NCI-H446 (cell line): ENCODE data around the gene SCRN2.

Source experiments
- DNase-seq, 2 experiments: peaks; one replicate each; lab custom pipeline; 2025; lab: John Stamatoyannopoulos, UW

SCRN2 gene

DNA sequence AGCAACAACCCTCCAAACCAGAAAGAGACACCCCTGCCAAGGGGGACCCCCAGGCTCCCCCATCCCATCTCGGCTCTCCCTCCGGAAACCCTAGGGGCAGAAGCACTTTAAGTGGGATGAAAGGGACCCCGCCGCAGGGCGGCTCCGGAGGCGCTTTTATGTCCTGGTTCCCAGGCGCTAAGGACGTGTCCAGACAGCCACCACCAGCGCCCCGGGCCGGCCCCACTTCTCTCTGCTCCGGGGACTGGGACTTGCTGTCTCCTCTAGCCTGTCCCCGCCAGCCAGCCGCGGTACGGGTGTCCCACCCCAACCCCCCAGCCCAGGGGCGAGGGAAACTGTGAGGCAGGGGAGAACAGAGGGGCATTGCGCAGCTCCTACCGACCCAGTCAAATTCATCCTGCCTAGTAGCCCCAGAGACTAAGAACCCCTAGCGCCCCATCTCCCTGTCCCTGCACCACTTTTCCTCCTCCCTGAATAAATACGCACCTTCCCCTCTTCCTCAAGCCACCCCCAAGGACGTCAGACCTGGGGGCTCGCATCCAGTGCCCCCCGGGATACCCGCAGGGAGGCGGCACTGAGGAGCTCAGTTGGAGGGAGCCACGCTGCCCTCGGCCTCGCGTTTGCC is 5.8 kb upstream of the SCRN2 start:
- no peak for DNase-seq

DNA sequence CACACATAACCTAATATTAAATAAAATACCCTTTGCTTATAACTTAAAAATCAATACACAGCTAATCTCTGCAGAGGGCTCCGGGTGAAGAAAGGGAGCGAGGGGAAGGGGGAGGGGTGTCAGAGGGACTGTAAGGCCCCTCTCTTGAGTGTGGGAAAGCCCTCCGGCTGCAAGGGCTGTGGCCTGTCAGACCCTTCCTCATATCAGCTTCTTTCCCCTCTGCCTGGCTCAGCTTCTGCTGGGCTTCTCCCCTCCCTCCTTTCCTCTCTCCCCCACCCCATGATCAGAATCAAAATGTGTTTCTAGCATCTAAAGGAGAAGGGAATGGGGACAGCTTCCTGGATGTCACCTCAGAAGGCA is 4.6 kb upstream of the SCRN2 start:
- no peak for DNase-seq

DNA sequence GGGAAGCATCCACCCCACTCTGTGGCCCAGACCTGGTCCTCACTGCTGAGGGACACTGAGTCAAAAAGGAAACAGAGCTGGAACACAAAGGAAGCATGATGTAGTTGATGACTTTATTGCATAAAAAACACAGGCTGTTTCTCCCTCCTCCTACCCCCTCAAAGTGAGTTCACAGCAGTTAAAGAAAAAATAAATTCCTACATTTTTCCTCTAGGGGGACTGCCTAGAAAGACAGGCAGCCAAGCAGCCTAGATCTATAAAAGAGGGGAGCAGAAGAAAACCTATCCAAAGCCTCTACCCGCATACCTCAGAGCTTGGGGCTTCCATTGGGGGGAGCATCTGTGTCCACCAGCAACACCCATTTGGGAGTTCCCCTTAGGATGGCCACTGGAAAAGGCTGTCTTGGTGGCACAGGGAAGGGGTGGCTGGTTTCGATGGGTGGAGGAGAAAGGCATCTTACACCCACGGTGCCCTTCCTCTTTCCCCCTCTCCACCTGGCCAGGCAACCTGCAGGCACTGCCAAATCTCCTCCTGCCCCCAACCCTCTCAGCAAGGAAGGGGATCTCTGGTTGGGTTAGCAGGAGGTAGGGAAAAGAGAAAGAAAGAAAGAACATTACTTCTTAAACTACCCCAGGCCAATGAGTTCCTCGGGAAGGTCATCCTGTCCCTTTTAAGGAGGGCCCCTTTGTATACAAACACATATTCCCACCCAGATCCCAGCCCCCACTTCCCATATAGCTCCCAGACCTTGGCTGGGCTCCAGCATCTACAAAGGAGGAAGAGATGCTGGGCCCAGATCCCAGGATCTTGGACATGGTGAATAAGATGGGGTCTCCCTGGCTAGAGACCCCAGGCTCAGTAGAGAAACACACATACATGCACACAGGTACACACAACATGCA is 4.0 kb upstream of the SCRN2 start:
- DNase-seq, result no peak

DNA sequence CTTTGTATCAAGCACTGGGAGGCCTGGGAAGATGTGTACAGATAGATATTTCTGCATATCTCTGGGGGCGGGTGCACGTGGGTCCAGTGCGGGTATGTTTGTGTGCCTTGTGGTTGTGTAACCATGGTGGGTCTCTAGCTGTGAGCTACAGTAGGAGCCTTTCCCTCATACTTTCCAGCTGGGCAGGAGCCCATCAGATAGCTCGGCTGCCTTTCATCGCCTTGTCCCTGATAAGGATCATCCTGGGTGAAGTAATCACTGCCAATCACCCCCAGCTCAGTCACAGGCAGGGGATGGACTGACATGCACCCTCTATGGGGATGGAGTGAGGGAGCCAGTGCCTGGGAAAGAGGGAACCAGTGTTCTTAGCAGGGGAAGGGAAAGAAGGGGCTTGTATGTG is 3.2 kb upstream of the SCRN2 start:
- no peak for DNase-seq

DNA sequence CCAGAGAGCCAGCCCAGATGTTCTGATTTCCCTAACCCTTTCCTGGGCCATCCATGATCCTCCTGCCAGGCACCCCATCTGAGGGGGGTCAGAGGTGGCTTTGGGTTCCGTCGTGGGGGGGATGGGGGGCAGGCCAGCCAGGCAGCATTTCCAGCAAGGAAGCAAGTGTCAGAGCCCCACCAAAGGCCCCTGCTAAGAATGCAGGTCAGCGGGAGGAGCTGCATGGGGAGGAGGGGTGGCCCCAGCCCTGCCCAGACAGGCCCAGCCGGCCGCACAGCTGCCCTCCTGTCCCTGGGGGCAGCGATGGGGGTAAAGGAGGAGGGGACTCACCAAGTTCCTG is 2.3 kb upstream of the SCRN2 start:
- no peak for DNase-seq

DNA sequence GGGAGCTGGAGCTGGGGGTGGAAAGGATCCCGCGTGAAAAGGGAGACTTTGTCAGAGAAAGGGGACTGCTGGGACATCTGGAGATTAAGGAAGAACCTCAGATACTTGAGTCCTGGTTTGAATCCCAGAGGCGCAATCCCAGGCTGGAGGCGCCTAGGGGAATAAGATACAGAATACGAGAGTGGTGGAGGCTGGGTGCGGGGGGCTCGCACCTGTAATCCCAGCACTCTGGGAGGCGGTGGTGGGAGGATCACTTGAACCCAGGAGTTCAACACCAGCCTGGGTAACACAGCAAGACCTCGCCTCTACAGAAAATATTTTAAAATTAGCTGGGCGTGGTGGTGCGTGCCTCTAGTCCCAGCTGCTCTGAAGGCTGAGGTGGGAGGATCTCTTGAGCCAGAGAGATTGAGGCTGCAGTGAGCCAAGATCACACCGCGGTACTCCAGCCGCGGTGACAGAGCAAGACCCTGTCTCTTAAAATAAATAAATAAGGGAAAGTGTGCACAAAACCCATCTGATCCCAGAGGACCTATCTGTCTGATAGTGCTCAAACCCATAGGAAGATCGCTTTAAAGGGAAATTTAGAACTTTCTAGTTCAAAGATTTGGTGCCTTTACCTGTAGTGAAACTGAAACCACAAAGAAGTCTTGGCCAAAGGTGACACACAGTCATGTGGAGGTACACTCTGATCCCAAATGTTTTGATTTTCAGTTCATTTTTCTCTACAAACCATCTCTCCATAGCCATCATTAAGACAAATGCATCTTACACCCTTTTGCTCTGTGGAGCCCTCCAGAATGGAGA is 617 bp upstream of the SCRN2 start:
- DNase-seq, result no peak

DNA sequence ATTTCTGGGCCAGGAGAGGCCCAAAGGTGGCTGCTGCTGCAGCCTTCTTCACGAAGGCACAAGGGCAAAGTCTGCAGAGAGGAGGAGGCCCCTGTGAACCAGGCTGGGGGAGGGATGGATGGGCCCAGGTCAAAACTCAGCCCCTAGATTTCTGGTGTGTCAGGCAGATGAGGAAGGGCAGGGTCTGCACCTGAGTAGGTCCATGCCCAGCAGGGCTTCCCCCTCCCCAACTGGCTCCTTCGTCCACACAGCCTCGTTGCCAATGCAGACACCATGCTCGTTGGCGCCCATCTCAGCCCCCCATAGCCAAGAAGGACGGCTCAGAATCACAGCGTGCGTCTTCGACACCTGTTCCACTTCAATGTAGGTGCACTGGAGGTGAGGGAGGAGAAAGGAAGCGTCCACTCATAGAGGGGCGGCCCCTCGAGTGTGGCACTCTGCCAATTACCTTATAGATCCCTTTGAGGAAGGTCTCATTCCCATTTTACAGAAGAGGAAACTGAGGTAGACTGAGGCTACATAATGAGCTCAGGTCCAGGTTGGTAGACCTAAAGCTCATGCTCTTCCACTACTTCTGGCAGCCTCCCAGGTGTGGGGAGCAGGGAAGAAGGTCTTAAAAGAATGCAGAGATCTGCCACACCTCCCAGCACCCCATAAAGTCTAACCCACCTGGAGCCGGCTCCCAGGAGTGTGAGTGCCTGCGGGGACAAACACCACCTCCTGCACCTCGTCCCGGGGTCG is 902 bp downstream of the SCRN2 start:
- no peak for DNase-seq

DNA sequence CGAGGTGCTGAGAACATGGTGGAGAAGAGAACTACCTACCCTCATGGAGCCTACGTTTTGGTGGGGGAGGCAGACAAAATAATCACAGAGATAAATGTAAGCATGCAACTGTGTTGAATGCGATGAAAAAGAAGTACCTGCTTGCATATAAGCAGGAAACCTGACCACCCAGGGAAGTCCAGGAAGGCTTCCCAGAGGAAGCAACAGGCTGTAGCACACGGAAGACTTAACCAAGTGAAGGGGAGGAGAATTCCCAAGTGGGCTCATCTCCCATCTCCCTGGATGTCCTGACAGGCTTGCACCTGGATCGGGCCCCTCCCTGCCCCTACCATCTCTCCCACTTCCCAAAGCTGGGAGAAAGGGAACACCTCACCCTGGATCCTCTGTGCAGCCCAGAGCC is 2.0 kb downstream of the SCRN2 start:
- DNase-seq, result no peak

DNA sequence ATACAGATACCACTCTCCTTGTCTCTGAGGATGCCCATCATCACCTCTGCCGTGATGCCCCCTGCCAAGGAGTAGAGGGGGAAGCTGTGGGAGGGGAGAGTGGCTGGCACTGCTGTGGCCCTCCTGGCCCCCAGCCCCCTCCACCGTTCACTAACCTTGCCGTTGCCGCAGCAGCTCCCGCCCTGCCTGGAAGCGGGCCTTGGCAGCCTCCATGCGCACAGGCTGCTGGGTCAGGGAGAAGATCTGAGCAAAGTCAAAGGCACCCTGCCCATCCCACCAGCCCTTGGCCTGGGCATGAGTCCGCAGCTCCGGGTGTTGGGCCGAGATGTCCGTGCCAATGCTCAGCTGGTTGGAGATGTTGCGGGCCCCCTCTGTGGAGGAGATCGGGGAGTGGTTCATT is 2.4 kb downstream of the SCRN2 start:
- no peak for DNase-seq

DNA sequence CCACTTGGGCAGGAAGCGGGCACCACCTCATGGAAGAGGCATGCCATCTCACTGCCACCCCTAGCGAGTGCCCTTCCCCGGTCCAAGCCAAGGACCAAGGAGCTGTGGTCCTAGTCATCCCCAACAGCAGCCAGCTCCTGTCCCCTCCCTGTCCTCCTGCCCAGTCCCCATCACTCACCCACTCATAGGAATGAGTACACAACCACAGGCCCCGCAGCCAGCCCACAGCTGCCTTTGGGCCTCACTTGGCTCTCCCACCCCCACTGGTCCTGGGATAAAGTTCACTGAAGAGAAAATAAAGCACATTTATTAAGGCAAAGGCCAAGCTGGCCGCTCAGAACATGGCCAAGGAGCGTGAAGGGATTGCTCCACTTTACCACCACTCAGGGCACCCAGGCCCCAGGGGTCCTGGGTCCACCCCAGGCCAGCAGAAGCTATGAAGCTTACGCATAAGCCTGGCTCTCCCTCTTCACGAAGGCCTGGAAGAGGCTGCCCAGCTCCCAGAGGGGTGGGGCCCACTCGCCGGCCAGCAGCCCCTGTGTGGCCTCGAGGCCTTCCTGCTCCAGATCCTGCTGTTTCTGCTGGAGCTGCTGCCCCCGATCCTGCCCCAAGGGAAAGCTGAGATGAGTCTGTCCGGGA is 3.6 kb downstream of the SCRN2 start:
- no peak for DNase-seq

DNA sequence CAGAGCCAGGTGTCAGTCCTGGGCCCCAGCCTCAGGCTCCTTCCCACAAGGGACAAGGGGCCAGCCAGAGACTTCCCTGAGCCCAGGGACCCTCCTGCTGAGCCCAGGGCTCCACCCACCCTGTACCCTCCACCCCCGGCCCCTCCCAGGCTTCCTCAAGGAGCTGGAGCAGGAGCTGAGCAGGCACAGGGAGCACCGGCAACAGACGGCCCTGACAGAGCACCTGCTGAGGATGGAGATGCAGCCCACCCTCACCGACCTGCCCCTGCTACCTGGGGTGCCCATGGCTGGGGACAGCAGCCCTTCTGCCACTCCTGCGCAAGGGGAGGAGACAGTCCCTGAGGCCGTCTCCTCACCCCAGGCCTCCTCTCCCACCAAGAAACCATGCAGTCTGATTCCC is 4.5 kb downstream of the SCRN2 start:
- no peak for DNase-seq

DNA sequence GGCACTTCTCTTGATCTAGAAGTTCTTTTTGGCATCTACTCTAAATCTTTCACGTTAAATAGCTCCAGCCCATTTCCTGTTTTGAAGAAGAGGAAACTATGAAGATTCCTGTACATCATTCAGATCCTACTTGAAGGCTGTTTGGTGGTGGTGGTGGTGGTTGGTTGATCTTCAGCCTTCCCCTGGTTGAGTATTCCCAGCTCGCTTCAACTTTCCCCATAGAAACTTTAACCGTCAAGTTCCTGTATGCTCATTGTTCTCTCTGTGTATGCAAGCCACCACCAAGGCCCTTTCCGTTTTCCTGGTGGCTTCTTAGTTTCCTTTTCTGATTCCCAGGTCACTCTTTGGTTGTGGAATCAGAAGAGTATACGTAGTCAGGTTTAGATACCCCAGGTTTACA is 6.3 kb downstream of the SCRN2 start:
- DNase-seq, result no peak

DNA sequence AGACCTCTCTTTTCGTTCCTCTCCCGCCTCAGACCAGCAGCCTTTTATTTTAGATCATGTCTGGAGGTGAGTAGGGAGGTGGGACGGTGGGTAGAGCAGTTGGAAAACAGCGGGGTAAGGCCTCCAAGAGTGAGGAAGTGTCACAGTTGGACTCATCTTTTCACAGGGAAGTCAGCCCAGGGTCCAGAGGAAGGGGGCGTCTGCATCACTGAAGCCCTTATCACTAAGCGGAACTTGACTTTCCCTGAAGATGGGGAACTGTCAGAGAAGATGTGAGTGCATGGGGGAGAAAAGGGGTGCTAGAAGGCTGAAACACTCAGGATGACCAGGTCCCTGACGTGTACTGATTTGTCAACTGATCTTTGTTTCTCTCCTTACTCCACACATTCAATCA is 9.1 kb downstream of the SCRN2 start:
- no peak for DNase-seq

DNA sequence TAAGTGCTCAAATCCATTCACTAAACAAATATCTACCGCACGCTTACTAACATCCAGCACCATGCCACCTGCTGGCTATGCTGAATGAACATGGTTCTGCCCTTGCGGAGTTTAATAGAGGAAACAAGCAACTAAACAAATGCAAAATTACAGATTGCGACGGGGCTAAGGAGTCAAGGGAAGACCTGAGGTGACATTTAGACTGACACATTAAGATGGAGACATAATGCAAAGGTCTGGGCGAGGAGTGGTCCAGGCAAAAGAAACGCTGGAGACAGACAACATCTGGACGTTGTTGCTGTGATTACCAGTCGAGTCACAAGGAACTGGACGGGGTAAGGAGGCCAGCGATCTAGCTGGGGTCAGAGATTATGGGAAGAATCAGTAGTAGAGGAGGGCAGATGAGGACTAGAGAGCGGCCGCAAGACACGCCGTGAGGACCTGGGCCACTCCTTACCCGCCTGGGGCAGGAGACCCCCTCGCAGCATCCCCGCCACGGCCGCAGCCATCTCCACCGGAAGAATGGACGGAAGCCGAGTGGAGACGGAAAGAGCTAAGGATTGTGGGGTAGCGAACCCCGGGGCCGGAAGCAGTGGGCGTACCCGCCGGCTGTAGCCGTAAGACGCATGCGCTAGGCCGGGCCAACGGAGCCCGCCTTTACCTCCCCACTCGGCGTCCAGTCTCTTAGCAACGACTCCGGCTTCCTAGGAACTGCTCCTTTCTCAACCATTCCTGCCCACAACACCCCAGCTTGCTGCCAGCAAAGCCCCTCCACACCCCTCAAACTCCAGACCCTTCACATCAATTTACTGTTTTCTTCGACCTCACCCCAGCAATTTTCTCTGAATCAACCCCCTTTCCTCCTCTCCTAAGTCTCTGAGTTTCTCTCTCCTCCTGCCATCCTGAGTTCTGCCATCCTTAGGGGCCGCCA is 9.8 kb downstream of the SCRN2 start, which contains the start of the genes LRRC46 and MRPL10:
Gene LRRC46 (plus strand): TSS at position 668 of the 931 bp plus-strand sequence. CDS start 320 bp downstream, outside the sequence.
Gene MRPL10 (minus strand): TSS at position 539 of the 931 bp plus-strand sequence. CDS start 30 bp downstream, at position 509.
- DNase-seq, result peak; percentile 67 to 92

DNA sequence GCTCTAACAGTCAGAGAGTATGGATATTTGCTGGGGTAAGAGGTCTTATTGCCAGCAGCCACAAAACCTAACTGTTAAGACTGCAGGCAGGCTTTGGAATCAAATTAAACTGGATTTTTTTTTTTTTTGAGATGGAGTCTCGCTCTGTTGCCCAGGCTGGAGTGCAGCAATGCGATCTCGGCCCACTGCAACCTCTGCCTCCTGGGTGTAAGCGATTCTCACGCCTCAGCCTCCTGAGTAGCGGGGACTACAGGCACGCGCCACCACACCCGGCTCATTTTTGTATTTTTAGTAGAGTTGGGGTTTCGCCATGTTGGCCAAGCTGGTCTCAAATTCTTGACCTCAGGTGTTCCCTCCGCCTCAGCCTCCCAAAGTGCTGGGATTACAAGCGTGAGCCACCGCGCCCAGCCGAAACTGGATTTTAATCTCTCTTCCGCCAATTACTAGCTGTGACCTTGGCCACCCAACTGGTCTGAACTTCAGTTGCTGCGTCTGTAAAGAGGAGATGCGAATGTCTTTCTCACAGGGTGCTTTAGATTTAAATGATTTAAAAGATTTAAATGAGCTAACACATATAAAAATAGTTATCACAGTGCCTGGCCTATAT is 10.6 kb downstream of the SCRN2 start:
- no peak for DNase-seq

DNA sequence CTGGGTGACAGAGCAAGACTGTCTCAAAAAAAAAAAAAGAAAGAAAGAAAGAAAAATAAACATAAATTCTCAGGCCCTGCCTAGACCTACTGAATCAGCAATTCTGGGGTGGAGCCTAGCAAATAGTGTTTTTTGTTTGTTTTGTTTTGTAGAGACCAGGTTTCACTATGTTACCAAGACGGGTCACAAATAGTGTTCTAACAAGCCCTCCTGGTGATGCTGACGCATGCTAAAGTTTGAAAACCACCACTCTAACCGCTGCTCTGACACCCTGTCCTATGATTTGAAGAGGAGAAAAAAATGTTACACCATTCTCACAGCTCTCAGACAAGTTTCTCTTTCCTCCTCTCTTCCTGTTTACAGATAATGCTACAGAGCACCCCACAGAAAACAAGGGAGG is 11.2 kb downstream of the SCRN2 start:
- no peak for DNase-seq

DNA sequence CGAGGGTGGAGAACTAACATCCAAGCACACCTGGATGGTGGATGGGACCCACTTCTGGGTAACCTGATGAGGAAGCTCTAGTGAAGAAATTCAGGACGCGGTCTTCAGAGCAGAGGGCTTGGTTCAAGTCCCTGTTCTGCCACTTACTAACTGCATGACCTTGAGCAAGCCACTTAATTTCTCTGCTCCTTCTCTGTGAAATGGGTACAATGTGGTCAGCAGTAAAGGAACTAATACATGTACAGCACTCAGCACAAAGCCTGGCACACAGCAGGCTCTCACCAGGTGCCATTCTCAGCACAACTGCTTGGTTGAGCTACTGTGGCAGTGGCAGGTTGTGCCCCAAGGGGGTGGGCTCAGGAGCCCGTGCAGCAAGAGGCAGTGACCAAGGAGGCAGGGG is 17.6 kb downstream of the SCRN2 start:
- no peak for DNase-seq

DNA sequence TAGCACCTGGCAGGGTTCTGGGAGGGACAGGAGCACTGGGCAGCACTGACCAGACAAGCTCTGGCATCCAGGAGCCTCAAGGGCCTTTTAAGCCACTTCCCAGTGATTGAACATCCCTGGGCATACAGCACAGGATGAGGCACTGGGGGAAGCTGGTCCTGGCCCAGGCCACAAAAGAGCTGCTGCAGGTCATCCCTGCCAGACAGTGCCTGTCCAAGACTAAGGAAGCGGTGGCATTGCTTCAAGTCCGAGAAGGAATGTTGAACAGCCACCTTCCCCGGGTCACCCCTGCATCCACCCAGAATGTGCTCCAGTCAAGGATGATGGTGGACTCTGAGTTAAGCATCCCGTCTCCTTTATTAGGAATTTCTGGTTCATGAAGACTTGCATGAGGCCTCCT is 18.3 kb downstream of the SCRN2 start:
- no peak for DNase-seq

DNA sequence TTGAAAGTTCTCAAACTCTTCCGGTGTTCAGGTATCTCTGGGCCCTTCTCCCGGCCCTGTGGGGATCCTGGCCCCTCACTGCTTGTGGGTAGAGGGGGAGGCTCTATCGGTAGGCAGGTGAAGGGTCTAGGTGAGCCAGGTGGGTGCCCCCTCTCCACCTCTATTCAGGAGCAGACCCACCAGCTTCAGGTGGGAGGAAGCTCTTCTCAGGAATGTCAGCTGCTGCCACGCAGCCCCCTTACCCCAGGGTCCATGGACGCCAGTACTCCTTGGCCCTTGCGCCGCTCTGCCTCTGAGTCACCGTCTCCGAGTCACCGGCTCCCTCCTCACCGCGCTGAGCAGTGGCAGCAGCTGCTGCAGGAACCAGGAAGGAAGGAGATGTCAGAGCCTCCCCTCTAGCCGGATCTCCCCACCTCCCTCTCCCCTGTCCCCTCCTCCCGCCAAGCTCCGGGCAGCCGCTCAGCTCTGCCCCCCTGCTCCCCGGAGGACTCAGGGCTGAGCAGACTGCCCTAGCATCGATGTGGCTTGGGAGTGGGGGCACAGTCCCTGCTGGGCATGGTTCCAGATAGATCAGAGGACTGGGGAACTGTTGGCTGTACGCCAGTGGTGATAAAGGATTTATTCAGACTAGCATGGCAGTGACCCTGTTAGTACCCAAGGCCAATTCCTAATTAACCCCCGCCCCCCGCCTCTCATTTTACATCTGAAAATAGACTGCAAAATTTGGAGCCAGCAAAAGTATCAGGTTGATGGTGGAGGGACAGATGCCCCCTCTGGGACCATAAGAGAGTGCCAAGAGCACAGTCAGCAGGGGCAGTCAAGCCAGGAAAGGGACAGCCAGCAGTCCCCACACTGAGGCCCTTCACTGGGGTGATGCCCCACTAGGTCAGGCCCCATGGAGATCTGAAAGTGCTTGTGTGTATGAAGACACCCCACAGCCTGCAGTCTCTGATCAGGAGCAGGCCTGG is 19.4 kb downstream of the SCRN2 start, which contains the start of gene OSBPL7:
Gene OSBPL7 (minus strand): TSS at position 371 of the 968 bp plus-strand sequence. CDS start 1,516 bp downstream, outside the sequence.
- peak; percentile 9 to 69 for DNase-seq
